HG03571 (cell line): ENCODE data around the gene MOV10L1.
"Not testable (repeated sequence)": the region's sequence is repeated elsewhere in the genome, so short reads cannot be mapped to it uniquely, and the experiment has no call there.

Source experiments
- ATAC-seq: cut with Tn5 transposase; IDR thresholded peaks from one replicate; pipeline ENCODE4 v1.9.1; 2021; ENCODE audit not compliant: unreplicated experiment

The MOV10L1 gene

DNA sequence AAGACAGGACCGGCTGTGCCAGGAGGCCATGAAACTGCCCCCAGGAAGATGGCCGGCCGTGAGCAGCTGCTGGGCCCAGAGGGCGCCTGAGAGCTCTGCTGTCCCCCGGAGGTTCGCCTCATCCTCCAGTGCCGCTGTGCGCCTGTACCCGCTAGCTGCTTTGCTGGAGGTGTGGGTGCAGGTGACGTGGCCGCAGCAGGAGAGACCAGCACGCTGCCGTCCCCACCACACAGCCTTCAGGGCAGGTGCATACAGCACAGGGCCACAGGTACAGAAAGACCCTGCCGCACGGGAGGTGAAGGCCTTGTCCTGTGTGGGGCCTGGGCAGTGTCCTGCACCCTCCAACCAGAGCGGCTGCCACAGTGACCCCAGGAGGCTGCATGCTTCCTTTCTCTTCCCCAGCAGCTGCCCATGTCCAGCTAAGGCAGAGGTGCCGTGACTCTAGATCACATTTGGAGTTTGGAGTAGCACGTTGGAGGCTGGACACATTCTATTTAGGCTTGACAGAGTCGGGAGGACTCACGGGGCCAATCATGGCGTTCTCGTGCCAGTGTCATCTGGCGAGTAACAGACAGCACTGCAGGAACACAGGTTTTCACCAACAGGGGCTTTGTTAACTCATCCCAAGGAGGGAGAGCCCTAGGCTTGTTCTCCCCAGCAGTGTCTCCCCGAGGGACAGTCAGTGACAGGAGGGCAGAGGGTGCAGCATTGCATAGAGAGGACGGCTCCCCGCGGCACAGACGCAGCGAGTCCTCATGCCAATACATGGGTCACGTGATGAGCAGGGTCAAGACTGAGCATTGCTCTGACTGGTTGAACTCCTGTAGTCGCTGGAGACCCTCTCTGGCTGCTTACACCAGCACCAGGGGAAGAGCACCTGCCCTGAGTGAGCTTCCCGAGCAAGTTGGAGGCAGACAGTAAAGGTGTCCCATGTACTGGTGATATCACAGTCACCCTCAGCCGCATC, 62.0 kb downstream of the MOV10L1 start:
- no peak for ATAC-seq

DNA sequence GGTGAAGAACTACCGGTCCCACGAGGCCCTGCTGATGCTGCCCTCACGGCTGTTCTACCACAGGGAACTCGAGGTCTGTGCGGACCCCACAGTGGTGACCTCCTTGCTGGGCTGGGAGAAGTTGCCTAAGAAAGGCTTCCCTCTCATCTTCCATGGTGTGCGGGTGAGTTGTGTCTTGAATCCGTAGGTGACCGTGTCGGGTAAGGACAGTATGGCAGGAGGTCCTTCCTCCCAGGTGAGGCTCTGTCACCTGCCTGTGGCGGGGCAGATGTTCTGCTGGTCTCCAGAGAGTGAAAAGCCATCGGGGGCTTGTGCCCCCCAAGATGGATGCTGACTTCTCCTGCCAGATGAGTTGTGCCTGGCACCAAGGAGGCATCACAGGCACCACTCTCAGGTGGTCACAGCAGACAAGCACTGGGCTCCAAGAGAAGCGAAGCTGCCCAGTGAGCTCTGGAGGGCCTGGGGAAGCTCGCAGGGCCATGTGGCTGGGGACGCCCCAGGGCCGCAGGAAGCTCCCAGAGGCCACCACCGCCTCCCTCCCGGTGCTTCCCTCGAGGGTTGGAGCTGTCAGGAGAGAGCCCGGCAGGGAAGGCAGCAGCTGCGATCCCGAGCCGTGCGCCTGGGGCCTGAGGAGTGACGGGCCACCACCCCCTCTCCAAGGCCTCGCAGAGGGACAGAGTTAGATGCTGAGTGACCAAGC, 63.4 kb downstream of the MOV10L1 start:
- ATAC-seq: no peak

DNA sequence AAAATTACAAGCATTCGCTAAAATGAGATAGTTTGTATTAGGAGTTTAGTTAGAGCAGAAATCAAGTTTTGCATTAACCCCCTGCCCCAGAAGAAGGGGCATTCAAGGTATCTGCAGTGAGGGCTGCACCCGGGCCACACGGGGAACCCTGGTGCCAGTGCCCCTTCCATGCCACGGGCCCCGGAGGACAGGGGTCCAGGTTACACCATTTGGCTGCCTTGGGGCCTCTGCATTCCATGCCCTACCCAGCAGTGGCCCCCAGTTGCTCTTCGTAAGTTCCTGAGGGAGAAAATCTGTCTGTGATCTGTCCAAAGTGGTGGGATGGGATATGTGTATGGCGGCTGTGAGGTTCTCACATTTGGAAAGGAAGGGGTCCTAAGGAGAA, 63.9 kb downstream of the MOV10L1 start:
- no peak for ATAC-seq

DNA sequence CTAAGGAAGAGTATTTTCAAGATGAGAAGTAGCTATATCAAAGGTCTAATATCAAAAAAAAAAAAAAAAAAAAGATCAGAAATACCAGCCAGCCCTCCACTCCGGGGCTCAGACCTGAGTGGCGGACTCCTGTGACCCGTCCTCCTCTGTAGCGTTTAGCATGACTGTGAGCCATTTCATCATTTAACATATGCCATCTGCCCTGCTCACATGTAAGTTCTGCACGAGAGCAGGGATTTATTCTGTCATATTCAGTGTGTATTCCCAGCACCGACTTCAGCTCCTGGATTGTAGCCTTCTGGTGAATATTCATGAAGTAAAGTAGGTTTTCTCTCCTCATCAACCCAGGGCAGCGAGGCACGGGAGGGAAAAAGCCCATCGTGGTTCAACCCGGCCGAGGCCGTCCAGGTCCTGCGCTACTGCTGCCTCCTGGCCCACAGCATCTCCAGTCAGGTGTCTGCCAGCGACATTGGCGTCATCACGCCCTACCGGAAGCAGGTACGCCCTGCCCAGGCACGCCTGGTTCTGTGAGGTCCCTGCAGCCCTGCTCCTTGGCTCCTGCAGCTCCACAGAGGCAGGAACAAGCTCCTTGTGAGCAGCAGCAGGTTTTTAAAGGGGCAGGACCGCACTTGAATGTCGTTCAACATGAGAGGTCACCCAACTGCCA, 68.0 kb downstream of the MOV10L1 start:
- ATAC-seq: no peak

DNA sequence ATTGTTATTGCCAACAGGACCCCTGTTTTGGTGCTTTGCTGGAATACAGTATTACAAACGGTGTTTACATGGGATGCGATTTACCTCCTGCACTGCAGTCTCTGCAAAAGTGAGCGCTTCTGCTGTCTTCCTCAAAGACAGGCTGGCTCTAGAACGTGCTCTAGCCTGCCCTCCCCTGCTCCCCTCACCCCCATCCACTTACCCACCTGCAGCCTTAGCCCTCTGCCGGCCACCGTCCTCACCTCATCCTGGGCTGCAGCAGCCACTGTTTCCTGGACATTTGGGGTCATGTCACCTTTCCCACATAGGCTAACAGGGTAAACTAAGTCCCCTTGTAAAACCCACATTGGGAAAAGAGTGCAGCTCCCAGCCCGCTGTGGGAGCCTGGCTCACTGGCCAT, 71.1 kb downstream of the MOV10L1 start:
- no peak for ATAC-seq

DNA sequence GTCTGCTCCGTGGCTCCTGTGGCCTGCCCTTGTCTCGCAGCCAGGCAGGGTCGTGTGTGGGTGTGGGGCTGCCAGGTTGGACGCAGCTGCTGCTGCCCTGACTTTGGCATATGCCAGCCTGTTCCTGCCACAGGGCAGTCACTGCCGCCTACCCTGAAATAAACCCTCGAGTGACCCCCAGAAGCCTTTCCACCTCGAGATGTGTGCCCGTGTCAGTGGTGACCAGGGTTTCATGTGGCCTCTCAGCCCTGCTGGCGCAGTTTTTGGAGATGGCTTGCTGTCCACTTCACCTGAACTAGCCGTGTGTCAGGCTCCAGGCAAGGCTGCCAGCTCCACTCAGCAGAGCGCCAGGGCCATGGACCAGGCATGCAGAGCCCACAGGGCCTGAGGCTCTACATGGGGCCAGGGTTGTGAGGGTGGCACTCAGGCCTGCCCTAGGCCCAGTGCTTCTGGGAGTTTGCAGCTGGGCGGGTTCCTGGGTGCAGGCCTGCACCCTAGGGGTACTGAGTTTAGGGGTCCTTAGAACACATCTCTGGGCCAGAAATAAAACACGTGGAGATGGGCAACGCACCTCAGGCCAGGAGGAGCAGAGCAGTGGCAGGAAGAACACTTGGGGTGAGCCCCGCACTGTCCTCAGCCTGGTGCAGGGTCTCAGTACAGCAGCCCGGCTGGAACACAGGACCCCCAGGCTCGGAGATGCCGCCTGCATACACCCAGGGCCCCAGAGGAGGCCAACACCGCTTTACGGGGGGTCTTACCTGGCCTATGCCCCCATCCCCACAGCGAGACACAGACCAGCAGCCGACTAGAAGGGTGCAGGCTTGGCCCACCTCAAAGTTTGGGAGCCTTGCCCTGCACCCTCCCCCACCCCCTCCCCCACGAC, 71.9 kb downstream of the MOV10L1 start:
- no peak for ATAC-seq

DNA sequence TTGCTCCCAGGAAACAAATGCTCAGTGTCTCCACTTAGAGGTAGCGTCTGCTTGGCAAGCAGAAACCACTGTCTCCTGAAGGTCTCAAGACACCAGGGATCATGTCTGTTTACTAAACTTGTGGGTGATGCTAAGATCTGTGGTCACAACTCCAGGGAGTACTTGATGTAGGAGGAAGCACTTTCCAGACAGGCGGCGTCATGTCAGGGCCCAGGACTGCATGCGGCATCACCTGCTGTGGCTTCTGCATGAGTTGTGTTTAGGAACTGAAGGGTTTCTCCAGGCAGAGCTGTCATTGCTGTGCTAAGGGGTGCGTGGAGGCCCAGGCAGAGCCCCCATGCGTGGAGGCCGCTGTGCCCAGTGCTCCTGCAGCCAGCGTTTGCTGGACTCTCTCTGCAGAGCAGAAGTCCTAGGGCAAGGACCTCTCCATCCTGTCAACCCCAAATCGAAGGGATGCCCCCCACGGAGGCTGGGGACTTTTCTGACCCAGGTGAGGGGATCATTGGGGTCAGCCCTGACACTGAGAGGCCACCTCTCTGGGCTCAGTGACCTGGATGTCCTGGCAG, 72.7 kb downstream of the MOV10L1 start:
- ATAC-seq: no peak

DNA sequence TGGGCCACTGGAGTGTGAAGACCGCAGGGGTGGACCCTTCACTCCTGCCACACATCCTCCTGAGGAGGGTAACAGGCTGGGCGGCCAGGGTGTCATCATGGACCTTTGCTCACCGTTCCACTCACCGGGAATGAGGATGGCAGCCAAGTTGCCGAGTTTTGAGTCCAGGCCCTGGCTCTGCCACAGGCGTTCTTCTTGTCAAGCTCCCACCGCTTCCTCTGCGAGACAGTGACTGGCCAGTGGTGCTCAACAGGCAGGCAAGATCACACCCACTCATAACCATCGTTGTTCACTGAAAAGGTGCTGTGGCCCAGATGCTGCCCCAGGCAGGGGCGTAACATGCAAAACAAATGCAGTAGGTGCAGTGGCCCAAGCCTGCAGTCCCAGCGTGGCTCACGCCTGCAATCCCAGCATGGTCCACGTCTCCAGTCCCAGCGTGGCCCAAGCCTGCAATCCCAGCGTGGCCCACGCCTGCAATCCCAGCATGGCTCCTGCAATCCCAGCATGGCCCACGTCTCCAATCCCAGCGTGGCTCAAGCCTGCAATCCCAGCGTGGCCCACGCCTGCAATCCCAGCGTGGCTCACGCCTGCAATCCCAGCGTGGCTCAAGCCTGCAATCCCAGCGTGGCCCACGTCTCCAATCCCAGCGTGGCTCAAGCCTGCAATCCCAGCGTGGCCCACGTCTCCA, 75.8 kb downstream of the MOV10L1 start:
- no peak for ATAC-seq

DNA sequence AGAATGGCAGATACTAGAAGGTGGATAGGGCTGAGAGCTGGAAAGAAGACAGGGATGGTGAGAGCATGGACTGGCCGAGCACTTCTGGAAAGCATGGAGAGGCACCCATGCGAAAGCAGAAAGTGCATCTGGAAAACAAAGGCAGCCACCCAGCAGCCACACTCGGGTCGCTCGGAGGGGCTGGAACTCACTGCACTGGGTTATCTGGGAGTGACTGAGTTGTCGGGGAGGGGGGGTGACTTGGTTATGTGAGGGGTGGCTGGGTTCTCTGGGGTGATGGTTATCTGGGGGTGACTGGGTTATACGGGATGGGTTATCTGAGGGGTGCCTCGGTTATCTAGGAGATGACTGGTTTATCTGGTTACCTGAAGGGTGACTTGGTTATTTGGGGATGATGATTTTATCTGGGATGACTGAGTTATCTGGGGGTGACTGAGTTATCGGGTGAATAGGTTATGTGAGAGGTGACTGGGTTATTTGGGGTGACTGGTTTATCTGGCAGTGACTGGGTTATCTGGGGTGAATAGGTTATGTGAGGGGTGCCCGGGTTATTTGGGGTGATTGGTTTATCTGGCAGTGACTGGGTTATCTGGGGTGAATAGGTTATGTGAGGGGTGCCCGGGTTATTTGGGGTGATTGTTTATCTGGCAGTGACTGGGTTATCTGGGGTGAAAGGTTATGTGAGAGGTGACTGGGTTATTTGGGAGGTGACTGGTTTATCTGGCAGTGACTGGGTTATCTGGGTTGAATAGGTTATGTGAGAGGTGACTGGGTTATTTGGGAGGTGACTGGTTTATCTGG, 78.1 kb downstream of the MOV10L1 start:
- no peak for ATAC-seq

DNA sequence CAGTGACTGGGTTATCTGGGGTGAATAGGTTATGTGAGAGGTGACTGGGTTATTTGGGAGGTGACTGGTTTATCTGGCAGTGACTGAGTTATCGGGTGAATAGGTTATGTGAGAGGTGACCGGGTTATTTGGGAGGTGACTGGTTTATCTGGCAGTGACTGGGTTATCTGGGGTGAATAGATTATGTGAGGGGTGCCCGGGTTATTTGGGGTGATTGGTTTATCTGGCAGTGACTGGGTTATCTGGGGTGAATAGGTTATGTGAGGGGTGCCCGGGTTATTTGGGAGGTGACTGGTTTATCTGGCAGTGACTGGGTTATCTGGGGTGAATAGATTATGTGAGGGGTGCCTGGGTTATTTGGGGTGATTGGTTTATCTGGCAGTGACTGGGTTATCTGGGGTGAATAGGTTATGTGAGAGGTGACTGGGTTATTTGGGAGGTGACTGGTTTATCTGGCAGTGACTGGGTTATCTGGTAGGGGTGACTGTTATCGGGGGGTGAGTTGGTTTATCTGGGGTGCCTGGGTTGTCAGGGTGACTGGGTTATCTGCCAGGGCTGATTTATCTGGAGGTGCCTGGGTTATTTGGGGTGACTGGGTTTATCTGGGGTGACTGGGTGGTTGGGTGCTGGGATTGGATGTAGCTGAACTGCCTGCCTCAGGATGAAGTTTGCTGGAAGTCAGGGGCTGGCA, 78.8 kb downstream of the MOV10L1 start:
- ATAC-seq: not testable (repeated sequence)

DNA sequence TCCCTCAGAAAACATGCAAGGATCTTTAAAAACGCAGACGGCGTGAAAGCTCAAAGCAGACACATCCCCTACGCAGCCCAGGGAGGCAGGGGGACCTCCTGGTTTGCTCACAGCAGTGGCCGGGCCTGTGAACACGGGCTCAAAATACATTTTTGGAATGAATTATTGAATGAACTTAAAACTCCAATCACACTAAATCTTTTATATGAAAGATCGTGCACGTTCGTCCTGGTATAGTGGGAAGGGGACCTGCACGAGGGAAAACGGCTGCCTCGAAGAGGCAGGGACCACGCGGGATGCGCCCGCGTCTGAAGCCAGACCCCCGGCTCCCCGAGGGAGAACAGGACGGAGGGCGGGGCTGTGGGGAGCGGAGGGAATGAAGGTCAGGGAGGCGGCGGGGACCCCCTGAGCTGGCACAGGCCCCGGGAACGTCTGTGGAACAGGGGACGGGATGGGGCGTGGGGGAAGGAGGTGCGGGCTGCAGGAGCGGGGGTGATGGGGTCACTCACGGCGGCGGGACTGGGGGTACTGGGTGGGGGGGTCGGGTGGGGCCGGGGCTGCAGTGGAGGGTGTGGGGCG, 79.5 kb downstream of the MOV10L1 start:
- ATAC-seq: no peak

DNA sequence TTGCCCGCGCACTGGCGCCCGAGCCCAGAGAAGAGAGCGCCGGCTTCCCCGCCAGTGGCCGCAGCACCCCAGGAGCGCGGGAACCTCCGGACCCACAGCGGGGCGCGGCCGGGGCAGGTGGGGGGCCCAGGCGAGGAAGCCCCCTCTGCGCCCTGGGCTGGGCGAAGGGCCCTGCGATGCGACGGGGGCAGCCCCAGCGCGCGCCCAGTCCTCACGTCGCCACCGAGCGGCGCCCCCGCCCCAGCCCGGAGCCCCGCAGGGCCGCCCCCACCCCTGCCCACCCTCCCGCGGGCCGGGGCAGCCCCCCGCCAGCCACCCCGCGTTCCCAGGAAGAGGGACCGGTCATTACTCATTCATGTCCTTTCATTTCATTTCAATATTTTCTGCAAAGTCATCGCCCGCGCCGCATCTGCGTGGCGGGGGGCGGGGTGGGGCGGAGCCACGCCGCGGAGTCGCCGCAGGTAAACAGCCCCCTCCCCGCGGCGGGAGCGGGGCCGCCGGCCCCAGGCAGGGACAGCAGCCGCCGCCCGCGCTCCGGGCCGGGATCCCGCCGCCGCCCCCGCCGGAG, 80.1 kb downstream of the MOV10L1 start:
- ATAC-seq: no peak

DNA sequence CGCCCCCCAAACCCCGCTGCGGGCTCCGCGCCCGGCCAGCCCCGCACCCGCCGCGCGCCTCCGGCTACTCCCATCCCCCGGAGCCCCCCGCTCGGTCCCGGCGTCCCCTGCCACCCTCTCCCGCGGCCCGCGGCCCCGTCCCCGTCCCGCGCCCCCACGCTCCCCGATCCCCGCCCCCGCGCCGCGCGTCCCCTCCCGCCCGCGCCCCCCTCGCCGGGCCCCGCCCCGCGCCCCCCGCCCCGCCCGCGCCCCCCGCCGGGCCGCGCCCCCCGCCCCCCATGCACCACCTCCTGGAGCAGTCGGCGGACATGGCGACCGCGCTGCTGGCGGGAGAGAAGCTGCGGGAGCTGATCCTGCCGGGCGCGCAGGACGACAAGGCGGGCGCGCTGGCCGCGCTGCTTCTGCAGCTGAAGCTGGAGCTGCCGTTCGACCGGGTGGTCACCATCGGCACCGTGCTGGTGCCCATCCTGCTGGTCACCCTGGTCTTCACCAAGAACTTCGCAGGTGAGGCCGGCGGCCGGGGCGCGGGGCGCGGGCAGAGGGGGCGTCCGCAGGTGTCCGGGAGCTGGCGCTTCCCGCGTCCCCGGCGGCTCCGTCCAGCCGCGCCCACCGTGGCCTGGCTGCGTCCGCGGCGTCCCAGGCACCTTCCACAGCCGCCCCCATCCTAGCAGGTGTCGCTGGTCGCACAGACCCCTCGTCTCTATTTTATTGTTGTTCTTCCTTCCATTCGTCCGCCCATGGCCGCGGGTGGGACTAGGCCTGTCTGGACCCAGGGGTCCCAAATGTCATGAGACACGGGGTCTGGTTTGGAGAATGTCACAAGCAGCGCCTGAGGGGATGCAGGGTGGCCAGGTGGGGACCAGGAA, 80.9 kb downstream of the MOV10L1 start, which contains the start of gene PANX2:
TSS of gene PANX2 (plus strand) at position 279 of the 866 bp plus-strand sequence. CDS start at position 279, 0 bp downstream.
- ATAC-seq: no peak

DNA sequence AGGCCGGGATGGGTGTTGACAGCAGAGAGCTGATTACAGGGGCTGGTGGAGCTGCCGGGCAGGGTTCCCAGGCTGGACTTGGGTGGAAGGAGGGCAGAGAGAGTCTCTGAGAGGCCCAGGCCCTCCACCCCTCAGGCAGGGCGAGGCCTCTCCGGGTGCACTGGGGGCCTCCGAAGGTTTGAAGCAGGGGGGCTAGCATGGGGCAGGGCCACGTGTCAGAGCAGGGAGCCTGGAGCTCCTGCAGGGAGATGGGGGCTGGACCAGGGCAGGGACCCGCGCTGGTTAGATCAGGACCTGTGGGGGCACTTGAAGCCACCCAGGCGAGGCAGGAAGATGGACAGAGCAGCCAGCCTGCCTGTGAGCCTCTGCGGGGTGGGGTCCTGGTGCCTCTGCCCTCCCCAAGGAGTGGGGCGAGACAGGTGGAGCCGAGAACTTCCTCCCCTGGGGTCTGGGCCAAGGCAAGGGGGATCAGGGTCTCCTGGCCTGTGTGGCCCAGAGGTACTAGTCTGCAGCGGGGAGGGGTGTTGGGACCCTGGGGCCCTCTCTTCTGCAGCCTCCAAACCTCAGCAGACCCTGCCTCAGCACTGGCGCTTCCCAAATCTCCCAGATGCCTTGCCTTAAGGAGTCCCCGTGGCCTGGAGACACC, 81.6 kb downstream of the MOV10L1 start:
- no peak for ATAC-seq

DNA sequence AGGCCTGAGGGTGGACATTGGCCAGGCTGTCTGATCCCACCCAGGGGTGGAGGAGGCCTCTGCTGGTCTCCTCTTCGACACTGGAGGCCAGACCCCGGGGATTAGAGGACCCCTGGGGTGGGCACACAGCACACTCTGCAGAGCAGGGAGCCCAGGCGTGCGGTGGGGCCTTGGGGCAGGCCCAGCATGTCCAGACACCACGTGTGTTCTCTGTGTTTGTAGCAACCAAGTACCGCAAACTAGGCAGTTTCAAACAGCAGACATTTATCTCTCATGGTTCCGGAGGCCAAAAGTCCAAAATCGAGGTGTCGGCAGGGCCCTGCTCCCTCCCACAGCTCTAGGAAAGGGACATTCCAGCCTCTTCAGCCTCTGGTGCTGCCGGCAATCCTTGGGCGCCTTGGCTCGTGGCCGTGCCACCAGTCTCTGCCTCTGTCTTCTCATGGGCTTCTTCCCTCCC, 82.2 kb downstream of the MOV10L1 start:
- no peak for ATAC-seq
